ENCODE measurements around the gene TKFC. TPM values are rescaled to one million over a fixed set of nuclear protein-coding genes. Genes with fewer than 3 reads are reported as not detected.
A peak's percentile ranks its signal among the peaks of the same experiment; 100 is the strongest.

TKFC gene
- total RNA-seq, 2 experiments from 2014 or later, result 118 to 120 TPM

DNA sequence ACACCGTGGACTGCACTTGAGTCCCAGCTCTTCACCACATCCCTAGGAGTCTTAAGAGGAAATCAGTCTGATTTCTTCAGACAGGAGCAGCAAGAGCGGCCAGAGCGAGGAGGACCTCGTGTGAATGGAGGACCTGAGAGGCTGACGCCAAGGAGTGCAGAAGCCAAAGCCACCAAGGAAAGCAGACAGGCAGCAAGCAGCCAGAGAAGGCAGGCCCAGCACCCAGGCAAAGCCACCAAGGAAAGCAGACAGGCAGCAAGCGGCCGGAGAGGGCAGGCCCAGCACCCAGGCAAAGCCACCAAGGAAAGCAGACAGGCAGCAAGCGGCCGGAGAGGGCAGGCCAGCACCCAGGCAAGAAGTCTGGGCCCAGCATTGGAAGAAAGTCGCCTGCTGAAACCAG is 16.9 kb downstream of the TKFC start:
- no peaks in the 10 kb centered on the region for H3K9me3 Mint-ChIP-seq
- intact Hi-C loops (cut with micrococcal nuclease), result no loop called here
- H3K4me1 Mint-ChIP-seq (ENCODE audit: low read depth), result no peaks in the 10 kb centered on the region
- peaks cover 15% of the 10 kb centered on the region for H3K36me3 Mint-ChIP-seq
- POLR2A ChIA-PET, result no interaction called here
- no peak overlapping the region for H3K4me3 Mint-ChIP-seq
- no peak overlapping the region for H3K27ac Mint-ChIP-seq
- H3K27me3 Mint-ChIP-seq, result no peaks in the 10 kb centered on the region
- DNase-seq, result no peak
- CTCF ChIA-PET, result interaction anchor here (1.4 kb wide), 1 partner anchor 17 kb away, joined by 3 read pairs; the partner anchor contains the start of gene TKFC

DNA sequence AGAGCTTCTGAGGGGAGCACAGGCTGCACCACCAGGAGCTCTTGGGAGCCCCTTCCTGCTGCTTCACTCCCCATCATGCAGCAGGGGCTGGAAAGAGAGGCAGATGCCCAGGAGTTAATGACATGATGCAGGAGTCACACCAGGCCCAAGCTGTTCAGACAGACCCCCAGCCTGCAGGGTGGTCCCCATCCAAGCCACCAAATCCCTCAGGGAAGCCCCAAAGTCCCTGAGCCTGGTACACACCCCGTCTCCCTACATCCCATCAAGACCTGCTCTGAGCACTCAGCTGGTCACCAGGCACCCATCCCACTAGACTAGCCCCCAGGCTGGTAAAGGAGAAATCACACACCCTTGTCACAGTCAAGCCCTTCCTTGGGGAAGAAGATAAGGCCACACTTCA is 17.3 kb downstream of the TKFC start:
- Mint-ChIP-seq H3K4me1 (ENCODE audit: low read depth) (no peaks in the 10 kb centered on the region), H3K36me3 (peaks cover 15% of the 10 kb centered on the region), H3K9me3 (no peaks in the 10 kb centered on the region), H3K27me3 (no peaks in the 10 kb centered on the region), H3K27ac (no peak overlapping the region), H3K4me3 (no peak overlapping the region)
- no peak for DNase-seq
- POLR2A ChIA-PET, result no interaction called here
- intact Hi-C loops (cut with micrococcal nuclease), result no loop called here
- CTCF ChIA-PET, result interaction anchor here (1.4 kb wide), 1 partner anchor 17 kb away, joined by 3 read pairs; the partner anchor contains the start of gene TKFC

DNA sequence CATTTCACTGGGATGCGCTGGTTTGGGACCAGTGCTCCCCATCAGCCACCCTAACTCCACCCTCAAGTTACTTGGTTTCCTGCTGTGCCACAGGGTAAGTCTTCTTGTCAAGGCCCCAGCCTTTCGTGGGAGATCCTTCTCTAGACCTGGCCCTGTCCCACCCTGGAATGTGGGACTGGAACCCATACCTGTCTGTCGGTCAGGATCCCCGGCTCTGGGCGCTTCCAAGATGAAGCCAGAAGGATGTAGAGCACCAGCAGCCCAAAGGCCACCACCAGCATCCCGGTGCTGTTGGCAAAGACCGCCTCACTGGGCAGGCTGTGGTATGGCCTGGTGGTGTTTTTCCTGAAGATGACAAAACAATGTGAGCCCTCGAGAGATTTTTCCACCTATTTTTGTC is 17.8 kb downstream of the TKFC start:
- intact Hi-C loops (cut with micrococcal nuclease), result no loop called here
- Mint-ChIP-seq H3K9me3 (no peaks in the 10 kb centered on the region), H3K27ac (no peak overlapping the region), H3K4me1 (ENCODE audit: low read depth) (no peaks in the 10 kb centered on the region), H3K36me3 (peaks cover 15% of the 10 kb centered on the region), H3K27me3 (no peaks in the 10 kb centered on the region), H3K4me3 (no peak overlapping the region)
- no peak for DNase-seq
- CTCF ChIA-PET, result no interaction called here
- POLR2A ChIA-PET, result no interaction called here

DNA sequence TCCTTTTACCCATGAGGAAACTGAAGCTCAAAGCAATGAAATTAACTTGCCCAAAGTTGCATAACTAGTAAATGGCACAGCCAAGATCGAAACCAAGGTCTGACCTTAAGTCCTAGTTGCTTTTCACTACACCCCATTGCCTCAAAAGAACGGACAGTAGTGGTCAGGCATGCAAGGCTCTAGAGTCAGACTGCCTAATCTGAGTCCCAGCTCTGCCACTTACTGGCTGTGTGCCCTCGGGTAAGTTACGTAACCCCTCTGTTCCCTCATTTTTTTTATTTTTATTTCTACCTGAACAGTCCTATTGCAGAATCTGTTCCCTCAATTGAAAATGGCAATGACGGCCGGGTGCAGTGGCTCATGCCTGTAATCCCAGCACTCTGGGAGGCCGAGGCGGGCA is 19.0 kb downstream of the TKFC start:
- Mint-ChIP-seq H3K4me3 (no peak overlapping the region), H3K27ac (no peak overlapping the region), H3K27me3 (no peaks in the 10 kb centered on the region), H3K4me1 (ENCODE audit: low read depth) (peaks cover 4% of the 10 kb centered on the region), H3K36me3 (peaks cover 13% of the 10 kb centered on the region), H3K9me3 (no peaks in the 10 kb centered on the region)
- DNase-seq, result no peak
- intact Hi-C loops (cut with micrococcal nuclease), result no loop called here
- ChIA-PET POLR2A (no interaction called here), CTCF (interaction anchor here (0.6 to 1.8 kb wide), 3 partner anchors 16 to 84 kb away, joined by 3 to 6 read pairs (median 3); no protein-coding TSS in a partner anchor)

DNA sequence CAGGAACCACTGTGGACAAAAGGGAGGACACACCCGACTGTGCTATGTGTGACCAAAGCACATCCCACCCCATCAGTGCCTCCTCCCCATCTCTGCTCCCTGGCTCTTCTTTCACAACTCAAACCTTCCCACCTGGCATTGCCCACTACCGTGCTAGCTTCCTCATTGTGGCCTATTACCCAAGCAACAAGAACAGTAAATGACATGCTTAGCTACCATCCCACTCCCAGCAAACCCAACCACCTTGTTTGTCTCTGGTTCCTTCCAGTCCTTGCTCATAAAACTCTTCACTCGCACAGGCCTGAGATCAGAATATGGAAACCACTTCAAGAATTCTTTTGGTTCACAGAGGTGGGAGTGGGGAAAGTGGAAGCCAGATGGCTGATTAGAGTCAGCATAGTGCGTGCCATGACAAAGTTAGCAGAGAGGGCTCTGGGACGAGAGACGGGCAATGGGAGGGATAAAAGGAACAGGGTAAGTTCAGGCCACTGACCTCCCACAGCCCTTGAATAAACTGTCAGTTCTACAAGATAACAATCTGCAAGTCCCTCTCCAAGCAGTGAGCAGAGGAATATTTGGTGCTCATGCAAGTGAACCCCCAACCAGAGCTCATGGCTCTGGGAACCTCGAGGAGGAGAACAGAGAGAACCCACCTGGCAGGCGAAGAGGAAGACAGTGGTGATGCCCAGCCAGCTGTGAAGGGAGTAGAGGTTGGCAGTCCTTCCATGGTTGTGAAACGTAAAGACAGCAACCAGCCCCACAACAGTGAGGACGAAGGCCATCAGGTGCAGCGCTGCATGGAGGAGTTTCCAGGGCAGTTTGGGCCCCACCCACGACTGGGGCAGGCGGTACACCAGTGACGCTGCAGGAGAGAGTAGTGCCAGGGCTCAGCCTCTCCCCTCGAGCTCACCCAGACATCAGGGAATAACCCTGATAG is 20.4 kb downstream of the TKFC start:
- Mint-ChIP-seq H3K9me3 (no peaks in the 10 kb centered on the region), H3K27ac (no peak overlapping the region), H3K4me3 (no peak overlapping the region), H3K27me3 (no peaks in the 10 kb centered on the region), H3K4me1 (ENCODE audit: low read depth) (peaks cover 6% of the 10 kb centered on the region), H3K36me3 (peaks cover 13% of the 10 kb centered on the region)
- POLR2A ChIA-PET, result no interaction called here
- DNase-seq, result no peak
- intact Hi-C loops (cut with micrococcal nuclease), result no loop called here
- CTCF ChIA-PET, result interaction anchor here (0.7 to 5.4 kb wide), 3 partner anchors 16 to 32 kb away, joined by 4 to 40 read pairs (median 6); no protein-coding TSS in a partner anchor

DNA sequence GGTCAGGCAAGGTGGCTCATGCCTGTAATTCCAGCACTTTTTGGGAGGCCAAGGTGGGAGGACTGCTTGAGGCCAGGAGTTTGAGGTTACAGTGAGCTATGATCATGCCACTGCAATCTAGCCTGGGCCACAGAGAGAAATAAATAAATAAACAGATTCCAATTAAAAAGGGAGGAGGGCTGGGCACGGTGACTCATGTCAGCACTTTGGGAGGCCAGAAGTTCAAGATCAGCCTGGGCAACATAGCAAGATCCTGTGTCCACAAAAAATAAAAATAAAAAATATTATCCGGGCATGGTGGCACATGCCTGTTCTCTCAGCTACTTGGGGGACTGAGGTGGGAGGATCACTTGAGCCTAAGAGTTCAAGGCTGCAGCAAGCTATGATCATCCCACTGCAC is 21.2 kb downstream of the TKFC start:
- POLR2A ChIA-PET, result no interaction called here
- no peak for DNase-seq
- Mint-ChIP-seq H3K4me3 (no peak overlapping the region), H3K27me3 (no peaks in the 10 kb centered on the region), H3K27ac (no peak overlapping the region), H3K36me3 (peaks cover 10% of the 10 kb centered on the region), H3K4me1 (ENCODE audit: low read depth) (peaks cover 7% of the 10 kb centered on the region), H3K9me3 (no peaks in the 10 kb centered on the region)
- CTCF ChIA-PET, result interaction anchor here (1.1 to 5.4 kb wide), 2 partner anchors 17 to 31 kb away, joined by 6 to 40 read pairs; no protein-coding TSS in a partner anchor
- intact Hi-C loops (cut with micrococcal nuclease), result no loop called here

DNA sequence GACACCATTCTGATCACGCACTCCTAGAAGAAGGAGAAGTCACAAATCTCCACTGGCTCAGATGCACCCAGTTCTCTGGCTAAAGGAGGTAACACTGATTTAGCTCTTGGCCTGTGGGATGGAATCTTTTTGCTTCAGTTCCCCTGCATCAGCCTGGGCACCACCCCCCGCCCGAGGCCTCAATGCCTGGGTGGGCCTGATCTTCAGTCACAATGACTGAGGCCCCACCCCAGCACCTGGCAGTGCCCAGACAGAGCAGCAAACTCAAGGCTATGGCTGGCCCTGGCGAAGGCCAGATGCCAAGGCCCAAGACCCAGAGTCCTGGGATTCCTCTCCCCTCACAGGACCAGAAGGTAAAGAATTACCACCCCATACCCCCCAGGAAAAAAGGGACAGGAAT is 23.7 kb downstream of the TKFC start:
- DNase-seq, result no peak
- Mint-ChIP-seq H3K9me3 (no peaks in the 10 kb centered on the region), H3K27ac (no peak overlapping the region), H3K4me1 (ENCODE audit: low read depth) (peaks cover 20% of the 10 kb centered on the region), H3K4me3 (no peak overlapping the region), H3K36me3 (peaks cover 9% of the 10 kb centered on the region), H3K27me3 (no peaks in the 10 kb centered on the region)
- intact Hi-C loops (cut with micrococcal nuclease), result no loop called here
- CTCF ChIA-PET, result interaction anchor here (1.7 to 5.4 kb wide), 2 partner anchors 19 to 29 kb away, joined by 6 to 40 read pairs; no protein-coding TSS in a partner anchor
- POLR2A ChIA-PET, result no interaction called here

DNA sequence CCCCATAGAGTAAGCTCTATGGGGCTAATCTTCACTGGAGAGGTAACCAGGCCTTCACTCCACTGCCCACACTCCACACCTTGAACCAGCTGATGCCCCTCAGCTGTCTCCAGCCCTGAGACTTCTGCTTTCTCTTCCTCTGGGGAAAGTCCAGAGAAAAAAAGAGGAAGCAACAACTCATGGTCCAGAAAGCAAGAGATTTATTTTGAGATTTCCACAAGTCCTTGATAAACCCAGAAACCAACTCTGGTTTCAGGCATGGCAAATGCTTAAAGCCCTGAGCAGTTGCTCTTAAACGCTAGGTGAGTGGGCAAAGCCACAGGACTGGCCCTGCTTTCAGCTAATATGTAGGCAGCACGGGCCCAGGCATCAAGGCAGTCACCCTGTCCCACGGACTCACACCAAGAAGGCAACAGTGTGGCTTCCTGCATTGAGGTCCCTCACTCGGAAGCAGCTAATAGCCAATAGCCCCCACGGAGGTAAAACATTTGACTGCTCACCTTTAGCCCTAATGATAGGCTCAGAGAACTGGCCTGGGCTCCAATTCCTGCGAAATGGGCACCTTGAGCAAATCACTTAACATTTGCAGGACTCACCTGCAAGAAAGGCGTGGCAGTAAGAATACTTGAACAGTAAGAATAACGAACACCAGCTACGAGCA is 24.3 kb downstream of the TKFC start:
- DNase-seq, result no peak
- H3K36me3 Mint-ChIP-seq, result peaks cover 11% of the 10 kb centered on the region
- no peak overlapping the region for H3K27ac Mint-ChIP-seq
- ChIA-PET POLR2A (no interaction called here), CTCF (interaction anchor here (1.8 to 5.4 kb wide), 2 partner anchors 20 to 28 kb away, joined by 8 to 40 read pairs; no protein-coding TSS in a partner anchor)
- peaks cover 22% of the 10 kb centered on the region for H3K4me1 Mint-ChIP-seq (ENCODE audit: low read depth)
- no peaks in the 10 kb centered on the region for H3K9me3 Mint-ChIP-seq
- no peaks in the 10 kb centered on the region for H3K27me3 Mint-ChIP-seq
- intact Hi-C loops (cut with micrococcal nuclease), result no loop called here
- H3K4me3 Mint-ChIP-seq, result no peak overlapping the region

DNA sequence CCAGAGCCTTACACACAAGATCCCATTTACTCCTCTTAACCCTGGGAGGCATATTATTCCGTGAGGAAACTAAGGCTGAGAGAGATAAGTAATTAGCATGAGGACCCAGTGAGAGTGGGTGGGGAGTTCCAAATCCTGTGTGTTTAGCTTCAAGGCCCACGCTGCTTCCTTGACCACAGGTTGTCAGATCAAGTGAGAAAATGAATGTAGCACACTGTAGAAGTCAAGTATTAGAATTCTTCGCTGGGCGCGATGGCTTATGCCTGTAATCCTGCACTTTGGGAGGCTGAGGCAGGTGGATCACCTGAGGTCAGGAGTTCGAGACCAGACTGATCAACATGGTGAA is 24.8 kb downstream of the TKFC start:
- Mint-ChIP-seq H3K36me3 (peaks cover 10% of the 10 kb centered on the region), H3K9me3 (no peaks in the 10 kb centered on the region), H3K27ac (no peak overlapping the region), H3K27me3 (no peaks in the 10 kb centered on the region), H3K4me1 (ENCODE audit: low read depth) (peaks cover 26% of the 10 kb centered on the region), H3K4me3 (no peak overlapping the region)
- CTCF ChIA-PET, result interaction anchor here (1.8 to 5.4 kb wide), 2 partner anchors 21 to 28 kb away, joined by 8 to 40 read pairs; no protein-coding TSS in a partner anchor
- POLR2A ChIA-PET, result no interaction called here
- intact Hi-C loops (cut with micrococcal nuclease), result no loop called here
- no peak for DNase-seq

DNA sequence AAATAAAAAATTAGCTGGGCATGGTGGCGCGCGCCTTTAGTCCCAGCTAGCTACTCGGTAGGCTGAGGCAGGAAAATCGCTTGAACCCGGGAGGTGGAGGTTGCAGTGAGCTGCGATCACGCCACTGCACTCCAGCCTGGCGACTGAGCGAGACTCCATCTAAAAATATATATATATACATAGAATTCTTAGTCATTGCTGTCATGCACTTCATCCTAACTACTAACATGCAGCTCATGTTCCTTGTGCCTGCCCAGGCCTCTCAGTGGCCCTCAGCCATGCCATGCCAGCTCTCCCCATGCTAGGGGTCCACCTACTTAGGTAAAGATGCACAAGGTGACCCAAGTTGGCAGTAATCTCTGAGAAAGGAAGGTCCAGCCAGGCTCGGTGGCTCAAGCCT is 25.5 kb downstream of the TKFC start:
- Mint-ChIP-seq H3K4me1 (ENCODE audit: low read depth) (peaks cover 32% of the 10 kb centered on the region), H3K27ac (no peak overlapping the region), H3K27me3 (no peaks in the 10 kb centered on the region), H3K9me3 (no peaks in the 10 kb centered on the region), H3K36me3 (peaks cover 4% of the 10 kb centered on the region), H3K4me3 (no peak overlapping the region)
- intact Hi-C loops (cut with micrococcal nuclease), result no loop called here
- CTCF ChIA-PET, result interaction anchor here (1.8 to 5.4 kb wide), 2 partner anchors 21 to 27 kb away, joined by 8 to 40 read pairs; no protein-coding TSS in a partner anchor
- no peak for DNase-seq
- POLR2A ChIA-PET, result no interaction called here

DNA sequence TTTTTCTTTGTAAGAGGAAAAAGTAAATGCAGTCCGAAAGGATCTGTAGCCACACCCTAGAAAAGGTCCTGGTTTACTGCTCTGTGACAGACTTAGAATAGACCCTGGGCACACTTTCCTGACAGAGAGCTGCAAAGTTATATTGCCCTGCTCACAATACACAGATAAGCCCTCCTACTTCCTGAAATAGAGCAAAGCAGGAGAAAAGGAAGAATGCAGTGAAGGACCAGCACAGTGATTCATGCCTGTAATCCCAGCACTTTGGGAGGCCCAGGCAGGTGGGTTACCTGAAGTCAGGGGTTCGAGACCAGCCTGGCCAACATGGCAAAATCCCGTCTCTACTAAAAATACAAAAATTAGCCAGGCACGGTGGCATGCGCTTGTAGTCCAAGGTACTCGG is 26.5 kb downstream of the TKFC start:
- no peak overlapping the region for H3K4me3 Mint-ChIP-seq
- no peak overlapping the region for H3K27ac Mint-ChIP-seq
- peaks cover 36% of the 10 kb centered on the region for H3K4me1 Mint-ChIP-seq (ENCODE audit: low read depth)

DNA sequence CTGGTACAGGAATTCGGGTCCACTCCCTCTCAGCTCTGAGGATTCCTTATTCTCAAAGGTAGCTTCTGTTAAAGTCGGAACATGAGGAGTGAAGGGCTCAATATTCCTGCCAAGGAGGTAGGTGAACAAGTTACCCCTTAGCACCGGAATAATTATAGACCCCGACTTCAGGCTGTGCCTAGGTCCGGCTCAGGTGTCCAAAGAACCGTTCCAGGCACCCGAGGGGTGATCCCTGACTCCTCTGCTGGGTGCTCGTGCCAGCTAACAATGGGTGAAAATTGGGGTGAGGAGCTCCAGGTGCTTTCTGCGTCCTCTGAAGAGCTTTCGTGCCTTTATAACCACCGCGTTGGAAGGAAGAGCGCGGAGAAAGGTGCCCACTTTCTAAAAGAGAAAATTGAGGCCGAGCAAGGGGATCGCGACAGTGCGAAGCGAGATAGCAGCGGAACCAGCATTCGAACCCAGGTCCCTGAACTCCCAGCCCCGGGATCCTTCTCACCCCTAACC is 28.3 kb downstream of the TKFC start:
- Mint-ChIP-seq H3K4me1 (ENCODE audit: low read depth) (peaks cover 34% of the 10 kb centered on the region), H3K9me3 (no peaks in the 10 kb centered on the region), H3K27me3 (no peaks in the 10 kb centered on the region), H3K4me3 (peak overlapping the region; percentile 100), H3K36me3 (peaks cover 4% of the 10 kb centered on the region), H3K27ac (peak overlapping the region; percentile 96)
- intact Hi-C loops (cut with micrococcal nuclease), result no loop called here
- CTCF ChIA-PET, result interaction anchor here (0.7 to 5.7 kb wide), 7 partner anchors 24 to 155 kb away, joined by 3 to 89 read pairs (median 8); partner anchors contain the start of genes CPSF7, DDB1, SDHAF2 and TKFC
- DNase-seq, result no peak
- POLR2A ChIA-PET, result interaction anchor here (0.6 to 3.2 kb wide), 8 partner anchors 13 to 646 kb away, joined by 3 to 30 read pairs (median 8); partner anchors contain the start of genes CPSF7, DDB1, SDHAF2 and TKFC

More for the DNA sequence above, 26.5 kb downstream of the TKFC start:
- POLR2A ChIA-PET, result no interaction called here
- H3K27me3 Mint-ChIP-seq, result no peaks in the 10 kb centered on the region
- peaks cover 4% of the 10 kb centered on the region for H3K36me3 Mint-ChIP-seq
- intact Hi-C loops (cut with micrococcal nuclease), result no loop called here
- CTCF ChIA-PET, result interaction anchor here (0.6 to 5.7 kb wide), 3 partner anchors 25 to 1307 kb away, joined by 3 to 89 read pairs (median 71); partner anchors contain the start of genes DDB1 and TKFC
- no peak for DNase-seq
- no peaks in the 10 kb centered on the region for H3K9me3 Mint-ChIP-seq
